CD14-positive monocyte (primary cell): ENCODE results near the gene PARP9. TPM values are rescaled to one million over a fixed set of nuclear protein-coding genes. Genes with fewer than 3 reads are reported as not detected.
A peak's percentile ranks its signal among the peaks of the same experiment; 100 is the strongest.

Source experiments
- DNase-seq, 3 donors: peaks; one replicate each; pipeline ENCODE4 v3.0.0-alpha.2; 2011 to 2022
- H2AFZ ChIP-seq: 2 replicates; pipeline ENCODE4 v1.6.0; 2012; ENCODE audit warnings: mild to moderate bottlenecking, low read depth, low read length, inconsistent platforms; ENCODE audit not compliant: insufficient read depth, poor library complexity, severe bottlenecking
- H3K27ac ChIP-seq, 2 donors: 1 replicate in 1 of 2; 2 replicates in 1 of 2; pipeline ENCODE4 v1.5.1; 2012 to 2013; ENCODE audit warnings: low read length in 2 of 2, control low read depth in 1 of 2, inconsistent platforms in 1 of 2, low read depth in 1 of 2, mild to moderate bottlenecking in 1 of 2
- H3K27me3 ChIP-seq, 2 donors: one replicate each; pipeline versions ENCODE4 v1.6.0 to v1.6.1; 2011 to 2013; ENCODE audit warnings: low read length in 2 of 2; ENCODE audit not compliant: control insufficient read depth in 2 of 2, insufficient read depth in 2 of 2
- H3K36me3 ChIP-seq, 2 donors: replicated peaks in 1 of 2; 1 replicate in 1 of 2; 2 replicates in 1 of 2; pipeline versions ENCODE4 v1.5.1 to v1.6.1; 2012 to 2013; ENCODE audit warnings: low read length in 2 of 2, control low read depth in 1 of 2, inconsistent platforms in 1 of 2, mild to moderate bottlenecking in 1 of 2; ENCODE audit not compliant: insufficient read depth in 2 of 2, control insufficient read depth in 1 of 2
- H3K4me1 ChIP-seq, 2 donors: 1 replicate in 1 of 2; 2 replicates in 1 of 2; pipeline versions ENCODE4 v1.5.1 to v1.6.1; 2012 to 2013; ENCODE audit warnings: low read length in 2 of 2, control low read depth in 1 of 2, inconsistent platforms in 1 of 2, mild to moderate bottlenecking in 1 of 2, moderate library complexity in 1 of 2; ENCODE audit not compliant: insufficient read depth in 2 of 2, control insufficient read depth in 1 of 2
- H3K4me2 ChIP-seq: replicated peaks from 2 replicates; pipeline ENCODE3; 2012; ENCODE audit warnings: low read length, moderate library complexity, mild to moderate bottlenecking; ENCODE audit not compliant: poor library complexity, severe bottlenecking; ENCODE audit errors: extremely low read depth
- H3K4me3 ChIP-seq, 3 experiments: fragments of 200-600 bp in 1 of 3; sonication (generic) in 1 of 3; replicated peaks in 1 of 3; 1 replicate in 2 of 3; 2 replicates in 1 of 3; pipeline ENCODE4 v1.5.1; 2011 to 2013; ENCODE audit warnings: low read length in 3 of 3, mild to moderate bottlenecking in 3 of 3, control low read depth in 2 of 3, low read depth in 2 of 3, inconsistent platforms in 1 of 3, moderate library complexity in 1 of 3
- H3K79me2 ChIP-seq: 2 replicates; pipeline ENCODE4 v1.6.0; 2012; ENCODE audit warnings: mild to moderate bottlenecking, control low read depth, inconsistent platforms, low read length, moderate library complexity; ENCODE audit not compliant: insufficient read depth
- H3K9ac ChIP-seq: 2 replicates; pipeline ENCODE4 v1.6.0; 2017; ENCODE audit warnings: low read length, mild to moderate bottlenecking; ENCODE audit not compliant: insufficient read depth, poor library complexity, severe bottlenecking
- H3K9me3 ChIP-seq, 2 donors: replicated peaks in 1 of 2; 1 replicate in 1 of 2; 2 replicates in 1 of 2; pipeline versions ENCODE4 v1.5.1 to v1.6.1; 2012 to 2013; ENCODE audit warnings: low read length in 2 of 2, control low read depth in 1 of 2; ENCODE audit not compliant: control insufficient read depth in 1 of 2, insufficient read depth in 1 of 2
- H4K20me1 ChIP-seq: 2 replicates; pipeline ENCODE4 v1.6.0; 2012; ENCODE audit warnings: mild to moderate bottlenecking, low read length, control low read depth, moderate library complexity; ENCODE audit not compliant: insufficient read depth
- H3K27ac Mint-ChIP-seq, 7 donors: one replicate each; pipeline ENCODE4 v1.8.0; 2020; ENCODE audit warnings: mild to moderate bottlenecking in 7 of 7, mixed read lengths in 7 of 7, moderate library complexity in 6 of 7, inconsistent platforms in 2 of 7
- H3K27me3 Mint-ChIP-seq, 3 donors: one replicate each; pipeline ENCODE4 v1.8.0; 2021 to 2022; ENCODE audit warnings: low read depth in 3 of 3, mild to moderate bottlenecking in 3 of 3, mixed read lengths in 3 of 3, moderate library complexity in 3 of 3, inconsistent platforms in 1 of 3
- H3K36me3 Mint-ChIP-seq, 2 donors: one replicate each; pipeline ENCODE4 v1.8.0; 2020; ENCODE audit warnings: mixed read lengths in 2 of 2, inconsistent platforms in 1 of 2, mild to moderate bottlenecking in 1 of 2
- H3K4me1 Mint-ChIP-seq: one replicate; pipeline ENCODE4 v1.8.0; 2020; ENCODE audit warnings: mild to moderate bottlenecking, mixed read lengths
- H3K4me3 Mint-ChIP-seq, 2 donors: one replicate each; pipeline ENCODE4 v1.8.0; 2020; ENCODE audit warnings: mild to moderate bottlenecking in 2 of 2, mixed read lengths in 2 of 2, moderate library complexity in 1 of 2
- H3K9me3 Mint-ChIP-seq, 7 donors: one replicate each; pipeline ENCODE4 v1.8.0; 2020 to 2022; ENCODE audit warnings: mixed read lengths in 7 of 7, mild to moderate bottlenecking in 6 of 7, moderate library complexity in 6 of 7, inconsistent platforms in 2 of 7
- CTCF ChIP-seq: fragments of 200-600 bp; IDR thresholded peaks from one replicate; pipeline ENCODE4 v1.8.0; 2022; ENCODE audit warnings: antibody characterized with exemption, mild to moderate bottlenecking
- WGBS: methylation state at CpG from one replicate; pipeline ENCODE4 v1.1.5; 2013; ENCODE audit warnings: missing lambda C conversion rate; ENCODE audit not compliant: insufficient coverage; 5-methylcytosine and 5-hydroxymethylcytosine counted together
- intact Hi-C, 2 donors: fragments of 100-400 bp; cut with micrococcal nuclease; formaldehyde crosslinking; loops; one replicate each; pipeline versions ENCODE4 v1.15.0 to v1.15.1; 2023
- polyA plus RNA-seq, 3 donors: library from polyadenylated mRNA; depleted of rRNA in 1 of 3; unstranded in 2 of 3; stranded (reverse) in 1 of 3; fragments of 300-500 nt in 2 of 3; fragments of >200 nt in 1 of 3; fragmentation: Illumina TruSeq in 2 of 3; gene quantifications; 1 replicate in 2 of 3; 2 replicates in 1 of 3; pipeline ENCODE4 v1.2.3, GENCODE V29; 2012 to 2021

PARP9 gene
- polyA plus RNA-seq, 3 donors: 31.4 to 43.3 (median 34.4) TPM

- Mint-ChIP-seq H3K27ac (peak overlapping the region in 4 of 7 donors; percentile 8 to 39 (median 24)), H3K9me3 (no peaks in the 10 kb centered on the region)
These were observed 30.2 kb downstream of the PARP9 start for GRCh38 chr3:122533931-122534334.

GRCh38 chr3:122533480-122533879, 30.6 kb downstream of the PARP9 start:
- Histone ChIP-seq H3K9ac (no peak overlapping the region), H3K4me2 (no peak overlapping the region), H2AFZ (no peak overlapping the region), H3K27ac (no peak overlapping the region), H3K4me3 (no peak overlapping the region), H3K79me2 (no peaks in the 10 kb centered on the region), H3K4me1 (peaks cover 4 to 19% of the 10 kb centered on the region in 2 donors), H3K27me3 (no peaks in the 10 kb centered on the region), H3K9me3 (no peaks in the 10 kb centered on the region), H3K36me3 (peaks cover 68 to 95% of the 10 kb centered on the region in 2 donors), H4K20me1 (peaks cover 12% of the 10 kb centered on the region)
- peaks cover 0 to 1% (median 0%) of the 10 kb centered on the region in 3 donors for H3K27me3 Mint-ChIP-seq
- no peak overlapping the region for H3K4me3 Mint-ChIP-seq
- peaks cover 76 to 86% of the 10 kb centered on the region in 2 donors for H3K36me3 Mint-ChIP-seq
- intact Hi-C loops: no loop called here
- H3K9me3 Mint-ChIP-seq: no peaks in the 10 kb centered on the region
- DNase-seq: no peak
- no peak for TF ChIP-seq CTCF
- no CpG with 5 or more reads among the region's 2 CpGs for WGBS
- peak overlapping the region in 1 of 7 donors; percentile 52 for H3K27ac Mint-ChIP-seq
- peaks cover 11% of the 10 kb centered on the region for H3K4me1 Mint-ChIP-seq

More at GRCh38 chr3:122533931-122534334, 30.2 kb downstream of the PARP9 start:
- no peak overlapping the region for H3K4me2 ChIP-seq
- peaks cover 16% of the 10 kb centered on the region for H3K4me1 Mint-ChIP-seq
- TF ChIP-seq CTCF: no peak
- no peaks in the 10 kb centered on the region for H3K79me2 ChIP-seq
- intact Hi-C loops: no loop called here
- H2AFZ ChIP-seq: no peak overlapping the region
- H3K27me3 Mint-ChIP-seq: peaks cover 0 to 1% (median 0%) of the 10 kb centered on the region in 3 donors
- H3K9me3 ChIP-seq: no peaks in the 10 kb centered on the region
- H3K36me3 ChIP-seq: peaks cover 66 to 92% of the 10 kb centered on the region in 2 donors
- WGBS: no CpG with 5 or more reads among the region's 1 CpG
- peaks cover 12% of the 10 kb centered on the region for H4K20me1 ChIP-seq
- peaks cover 77 to 83% of the 10 kb centered on the region in 2 donors for H3K36me3 Mint-ChIP-seq
- H3K27ac ChIP-seq: no peak overlapping the region
- H3K4me3 ChIP-seq: no peak overlapping the region
- H3K27me3 ChIP-seq: no peaks in the 10 kb centered on the region
- no peak overlapping the region for H3K4me3 Mint-ChIP-seq
- H3K9ac ChIP-seq: no peak overlapping the region
- H3K4me1 ChIP-seq: peaks cover 7 to 23% of the 10 kb centered on the region in 2 donors
- peak in 1 of 3 donors; percentile 33 for DNase-seq
